GM20431 (cell line): ENCODE data around the gene PAX5.

Source experiments
- in situ Hi-C: fragments of 300-500 bp; cut with MseI, MboI; formaldehyde crosslinking; loops from one replicate; pipeline ENCODE4 v1.15.0; 2020; ENCODE audit warnings: low sequenced_read_pairs; ENCODE audit not compliant: unreplicated experiment

The PAX5 gene

DNA sequence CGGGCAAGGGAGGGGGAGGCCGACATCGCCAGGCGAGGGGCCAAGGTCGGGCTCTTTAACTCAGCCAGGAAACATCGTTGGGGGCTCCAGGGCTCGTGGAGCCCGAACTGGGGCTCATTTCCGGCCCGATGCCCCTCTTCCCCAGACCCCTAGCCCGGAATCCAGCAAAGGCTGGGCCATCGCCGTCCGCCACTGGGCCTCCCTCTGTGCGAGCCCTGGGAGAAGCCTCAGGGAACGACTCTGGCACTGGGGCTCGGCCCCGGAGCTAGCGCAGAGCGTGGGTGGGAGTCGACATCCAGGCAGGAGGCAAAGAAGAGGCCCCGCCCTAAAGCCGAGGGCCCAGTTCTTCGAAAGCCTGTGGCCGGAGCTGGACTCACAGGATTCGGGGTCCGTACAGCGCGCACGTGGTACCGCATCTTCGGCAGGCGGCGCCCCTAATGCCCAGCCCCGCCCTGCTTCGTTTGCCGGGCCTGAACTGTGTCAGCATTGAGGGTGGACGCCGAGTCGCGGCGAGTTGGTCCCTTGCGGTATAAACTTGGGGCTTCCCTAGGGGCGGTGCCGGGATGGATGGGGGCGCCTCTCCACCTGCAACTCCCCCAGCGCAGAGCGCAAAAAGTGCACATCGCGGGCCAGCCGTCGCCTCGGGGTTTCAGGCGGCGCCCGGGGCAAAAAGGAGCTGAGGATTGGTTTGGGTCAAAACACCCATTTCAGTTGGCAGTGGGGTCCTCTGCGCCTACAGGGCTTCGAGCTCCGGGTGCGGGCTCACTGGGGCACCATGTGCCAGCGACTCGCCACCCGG is 3.6 kb upstream of the PAX5 start:
- in situ Hi-C loops = no loop called here

DNA sequence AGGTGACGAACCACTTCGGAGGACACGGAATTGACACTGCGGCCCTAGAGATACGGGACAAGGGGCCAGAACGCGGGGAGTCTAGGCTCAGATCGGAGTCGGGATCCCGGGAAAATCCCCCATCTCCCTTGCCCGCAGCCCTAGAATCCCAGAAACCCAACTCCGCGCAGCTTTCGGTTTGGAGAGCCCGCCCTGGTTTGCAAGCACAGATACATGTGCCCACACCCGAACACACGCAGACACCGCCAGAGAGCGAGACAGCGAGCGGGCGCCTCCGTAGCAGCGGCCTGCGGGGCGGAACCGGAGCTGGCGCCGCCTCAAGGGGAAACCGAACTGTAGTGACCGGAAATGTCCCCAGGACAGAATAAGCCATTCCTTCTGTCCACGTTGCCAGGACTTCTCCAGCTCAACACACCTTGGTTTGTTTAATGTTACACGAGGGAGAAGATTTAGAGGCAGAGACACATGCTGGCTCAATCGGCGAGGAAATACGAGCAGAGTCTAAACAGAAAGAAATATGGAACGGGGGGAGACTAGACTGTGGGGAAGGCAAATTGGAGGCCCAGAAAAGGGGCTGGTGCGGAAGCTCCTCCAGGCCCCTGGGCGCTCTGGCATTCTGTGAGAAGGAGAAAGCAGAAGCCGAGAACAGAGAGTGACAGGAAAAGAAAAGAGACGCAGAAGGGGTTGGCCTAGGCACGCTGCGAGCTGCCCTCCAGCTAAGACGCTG is 2.9 kb upstream of the PAX5 start:
- in situ Hi-C loops = no loop called here

GRCh38 chr9:37036371-37036775 is 2.3 kb upstream of the PAX5 start:
- in situ Hi-C loops = no loop called here

GRCh38 chr9:37035648-37036370 is 1.7 kb upstream of the PAX5 start:
- in situ Hi-C loops = no loop called here

DNA sequence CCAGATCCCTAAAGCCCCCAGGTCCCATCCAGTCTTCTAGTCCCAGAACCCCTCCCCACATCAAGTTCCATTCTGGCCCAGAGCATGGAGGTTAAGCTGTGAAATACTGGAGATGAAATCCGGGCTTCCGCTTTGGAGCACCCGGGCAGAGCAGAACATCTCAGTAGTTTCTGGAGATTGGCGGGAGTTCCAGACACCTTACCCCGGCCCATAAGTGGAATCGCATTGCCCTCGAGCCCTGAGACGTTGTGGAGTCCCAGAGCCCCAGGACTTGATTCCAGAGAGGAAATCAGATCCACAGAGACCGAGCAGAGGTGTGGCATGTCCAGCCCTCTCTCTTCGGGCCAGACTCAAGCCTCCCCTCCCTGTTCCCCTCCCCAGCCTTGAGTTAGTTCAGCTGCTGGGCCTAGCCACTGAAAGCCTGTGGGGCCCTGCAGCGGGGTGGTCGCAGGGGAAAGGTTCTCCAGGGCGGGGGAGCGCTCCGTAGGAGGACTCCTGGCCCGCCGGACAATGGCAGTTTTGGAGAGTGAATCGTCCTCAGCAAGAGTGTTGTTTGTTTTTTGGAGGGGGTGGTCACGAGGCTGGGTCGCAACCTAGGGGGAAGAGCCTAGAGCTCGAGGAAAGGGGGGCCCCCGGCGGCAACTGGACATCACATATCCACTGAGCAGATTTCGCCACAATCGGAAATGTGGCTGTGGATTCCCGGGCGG is 1.0 kb upstream of the PAX5 start:
- in situ Hi-C loops = no loop called here

DNA sequence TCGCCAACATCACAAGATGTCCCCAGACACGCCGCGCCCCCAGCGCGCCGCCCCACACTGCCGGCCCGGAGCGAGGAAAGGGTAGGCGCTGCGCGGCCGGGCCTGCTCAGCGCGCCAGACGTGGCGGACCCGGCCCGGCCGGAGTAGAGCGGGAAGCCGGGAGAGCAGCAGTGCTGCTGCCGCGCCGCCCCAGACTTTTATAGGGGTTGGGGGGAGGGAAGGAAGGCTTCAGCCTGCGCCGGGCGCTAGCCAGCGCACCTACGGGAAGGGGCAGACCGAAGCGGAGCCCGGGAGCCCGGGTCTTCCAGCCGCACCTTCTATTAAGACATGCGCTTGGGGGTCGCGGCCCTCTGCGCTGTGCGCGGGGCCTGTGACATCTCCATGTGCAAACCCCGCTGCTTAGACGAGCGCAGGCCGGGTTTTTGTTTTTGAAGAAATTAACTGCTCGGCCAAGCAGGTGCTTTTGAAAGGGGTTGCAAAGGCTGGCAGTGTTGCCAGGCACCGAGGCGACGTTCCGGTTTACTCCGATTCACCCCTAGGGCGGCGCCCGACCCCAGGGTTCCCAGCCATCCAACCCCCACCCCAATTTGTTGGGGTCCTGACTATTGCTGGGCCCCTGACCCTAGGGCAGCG is 353 bp upstream of the PAX5 start:
- in situ Hi-C loops = no loop called here

DNA sequence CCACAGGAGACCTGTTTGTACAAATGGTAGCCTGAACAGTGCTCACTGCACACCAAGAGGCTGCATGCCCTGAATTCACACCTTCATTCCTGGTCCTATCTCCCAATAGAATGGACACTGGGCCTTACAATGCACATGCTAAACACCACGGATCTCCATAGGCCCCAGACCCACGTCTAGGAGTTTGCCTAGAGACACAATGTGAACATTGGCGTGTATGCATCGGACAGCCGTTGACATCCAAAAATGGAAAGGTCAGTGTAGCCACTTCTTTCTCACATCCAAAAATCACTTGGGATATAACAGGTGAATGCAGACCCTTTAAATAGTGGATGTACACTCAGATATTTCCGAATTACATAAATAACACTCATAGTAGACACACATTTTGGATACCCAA is 927 bp downstream of the PAX5 start:
- in situ Hi-C loops = no loop called here

DNA sequence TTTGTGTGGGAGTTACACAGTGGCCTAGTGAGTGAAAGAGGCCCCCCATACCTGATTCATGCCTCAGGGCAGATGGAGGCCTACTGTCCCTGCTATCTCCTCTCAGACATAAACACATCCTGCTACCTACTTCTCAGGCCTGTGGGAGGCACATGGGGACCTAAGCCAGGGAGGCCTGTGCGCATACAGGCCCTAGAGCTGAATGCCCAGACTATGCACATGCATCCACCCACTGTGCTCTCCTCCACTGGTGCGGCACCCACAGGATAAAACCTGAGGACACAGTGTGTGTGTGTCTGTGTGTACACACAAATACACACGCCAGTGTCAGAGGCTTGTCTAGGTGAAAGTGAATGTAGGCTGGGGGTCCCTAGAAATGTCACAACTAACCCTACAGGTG is 1.4 kb downstream of the PAX5 start:
- in situ Hi-C loops = no loop called here

DNA sequence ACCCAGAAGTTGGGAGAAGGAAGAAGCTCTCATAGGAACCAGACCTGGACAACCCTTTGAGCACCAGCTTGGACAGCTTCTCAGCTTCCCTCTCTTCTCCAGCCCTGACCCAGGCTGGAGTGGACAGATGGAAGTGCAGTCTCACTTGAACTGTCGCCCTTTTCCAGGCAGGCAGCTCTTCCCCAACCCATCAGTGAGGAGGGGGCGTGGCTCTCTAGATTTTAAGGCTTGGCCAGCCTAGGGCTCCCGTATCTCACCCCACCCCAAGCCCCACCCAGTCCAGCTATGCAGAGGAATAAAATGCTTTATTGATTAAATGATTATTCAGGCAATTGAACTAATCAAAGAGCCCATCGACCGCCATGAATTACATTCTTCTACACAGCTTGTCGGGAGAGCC is 2.2 kb downstream of the PAX5 start:
- in situ Hi-C loops = no loop called here

DNA sequence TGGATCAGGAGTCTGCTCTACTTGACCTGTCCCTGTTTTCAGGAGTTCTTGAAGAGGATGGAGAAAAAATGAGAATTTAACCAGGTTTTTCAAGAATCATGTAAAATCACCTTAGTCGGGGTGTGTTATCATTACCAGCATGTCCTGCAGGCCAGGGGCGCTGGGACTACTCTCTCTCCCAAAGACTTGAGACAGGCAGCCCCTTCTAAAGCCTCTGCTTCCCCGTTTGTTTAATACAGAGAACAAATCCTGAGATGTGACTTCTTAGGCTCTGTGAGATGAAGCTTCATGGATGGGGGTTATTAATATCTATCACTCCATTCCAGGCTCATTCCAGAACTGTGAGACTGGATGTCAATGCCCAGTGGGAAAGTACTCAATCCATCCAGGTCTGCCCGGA is 3.0 kb downstream of the PAX5 start:
- in situ Hi-C loops = no loop called here

DNA sequence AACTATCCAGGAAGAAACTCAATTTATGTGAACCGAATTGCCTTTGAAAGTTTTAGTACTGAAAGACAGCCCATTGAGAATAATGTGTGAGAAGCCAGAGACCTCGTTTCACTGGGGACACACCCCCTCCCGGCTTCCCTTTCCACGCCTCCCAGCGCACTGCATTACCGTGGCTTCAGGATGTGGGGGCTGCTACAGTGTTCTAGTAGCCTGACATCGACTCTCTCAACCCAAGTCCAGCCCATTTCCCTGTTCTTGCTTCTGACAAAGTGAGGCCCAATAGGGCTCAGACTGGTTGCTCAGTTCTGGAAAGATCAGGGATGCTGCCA is 3.5 kb downstream of the PAX5 start:
- in situ Hi-C loops = no loop called here

DNA sequence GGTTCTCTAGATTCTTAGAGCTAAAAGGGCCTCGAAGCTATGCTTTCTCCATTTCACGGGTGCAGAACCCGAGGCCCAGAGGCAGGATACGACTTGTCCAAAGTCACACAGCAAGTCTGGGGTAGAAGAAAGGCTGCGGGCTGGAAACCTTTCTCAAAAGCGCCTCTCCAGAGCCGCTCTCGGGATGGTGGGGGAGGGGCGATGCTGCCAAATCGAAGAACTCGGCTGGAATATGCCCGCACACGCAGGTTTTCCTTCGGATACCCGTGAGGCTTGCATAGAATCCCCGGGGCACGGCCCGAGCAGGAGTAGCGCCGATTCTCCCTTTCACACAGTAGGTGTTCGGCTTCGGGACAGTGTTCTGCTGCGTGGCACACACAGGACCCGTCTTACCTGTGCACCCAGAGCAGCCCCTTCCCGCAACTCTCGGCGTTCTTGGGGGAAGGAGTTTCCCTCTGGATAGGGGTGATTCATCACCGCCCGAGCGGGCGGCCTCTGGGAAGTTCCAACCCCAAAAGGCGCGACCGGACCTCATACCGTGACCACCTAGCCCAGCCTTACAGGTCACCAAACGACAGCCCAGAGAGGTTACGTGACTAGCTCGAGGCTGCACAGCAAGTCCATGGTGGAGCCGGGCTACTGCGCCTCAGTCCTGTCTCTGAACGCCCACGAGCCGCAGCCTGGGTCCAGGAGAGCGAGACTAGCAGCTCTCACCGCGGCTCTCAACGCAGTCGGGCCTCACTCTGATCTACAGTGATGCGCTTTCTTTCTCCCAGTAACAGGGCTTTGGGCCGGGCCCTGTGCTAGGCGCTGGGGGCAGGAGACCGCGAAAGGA is 4.1 kb downstream of the PAX5 start:
- in situ Hi-C loops = no loop called here

DNA sequence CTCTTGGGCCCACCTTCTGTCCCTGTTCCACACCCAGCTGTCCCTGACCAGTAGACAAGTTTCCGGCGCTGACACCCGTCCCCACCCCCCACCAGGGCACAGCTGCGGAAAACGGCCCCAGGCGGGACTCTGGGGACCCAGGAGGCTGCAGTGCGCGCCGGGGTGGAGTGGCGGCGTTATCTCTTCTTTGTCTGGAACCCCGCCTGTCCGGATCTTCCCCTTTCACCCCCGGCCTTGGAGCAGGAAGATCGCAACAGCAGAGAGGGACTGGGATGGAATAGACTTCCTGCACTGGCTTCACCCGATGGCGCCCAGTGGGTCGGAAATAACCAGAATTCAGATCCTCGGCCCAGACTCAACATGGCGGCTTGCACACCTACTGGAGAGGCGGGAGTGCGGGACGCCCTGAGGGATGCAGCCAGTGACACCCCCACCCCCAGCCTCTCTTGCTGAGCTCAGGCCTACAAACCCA is 4.7 kb downstream of the PAX5 start:
- in situ Hi-C loops = no loop called here

DNA sequence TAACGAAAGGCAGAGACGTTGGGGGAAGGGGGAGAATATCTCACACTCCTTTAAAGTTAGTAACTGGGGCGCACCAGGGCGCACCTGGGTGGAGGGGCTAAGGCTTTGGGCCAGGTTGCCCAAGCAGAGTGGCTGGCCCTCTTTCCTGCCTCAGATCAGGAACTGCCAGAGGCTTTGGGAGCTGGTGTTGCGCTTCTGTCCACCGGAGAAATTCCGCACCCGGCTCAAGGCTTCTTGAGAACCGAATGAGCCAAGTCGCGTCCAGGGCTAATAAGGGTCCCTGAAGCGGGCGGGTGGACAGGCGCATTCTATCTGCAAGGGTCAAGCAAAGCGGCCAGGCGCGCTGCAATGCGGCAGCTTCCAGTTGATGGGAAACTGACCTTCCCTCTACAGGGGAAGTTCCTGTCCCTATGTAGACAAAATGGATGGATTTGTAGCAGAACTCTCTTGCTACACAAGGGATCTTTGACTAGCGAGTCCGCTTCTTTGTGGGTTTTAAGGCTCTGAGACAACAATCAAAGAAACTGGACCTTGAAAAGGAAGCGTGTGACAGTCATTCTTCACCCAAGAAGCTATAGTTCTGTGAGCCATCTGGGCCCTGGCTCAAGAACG is 5.5 kb downstream of the PAX5 start:
- in situ Hi-C loops = no loop called here

- in situ Hi-C loops = no loop called here
Observed at GRCh38 chr9:37027582-37028419, 6.3 kb downstream of the PAX5 start.

DNA sequence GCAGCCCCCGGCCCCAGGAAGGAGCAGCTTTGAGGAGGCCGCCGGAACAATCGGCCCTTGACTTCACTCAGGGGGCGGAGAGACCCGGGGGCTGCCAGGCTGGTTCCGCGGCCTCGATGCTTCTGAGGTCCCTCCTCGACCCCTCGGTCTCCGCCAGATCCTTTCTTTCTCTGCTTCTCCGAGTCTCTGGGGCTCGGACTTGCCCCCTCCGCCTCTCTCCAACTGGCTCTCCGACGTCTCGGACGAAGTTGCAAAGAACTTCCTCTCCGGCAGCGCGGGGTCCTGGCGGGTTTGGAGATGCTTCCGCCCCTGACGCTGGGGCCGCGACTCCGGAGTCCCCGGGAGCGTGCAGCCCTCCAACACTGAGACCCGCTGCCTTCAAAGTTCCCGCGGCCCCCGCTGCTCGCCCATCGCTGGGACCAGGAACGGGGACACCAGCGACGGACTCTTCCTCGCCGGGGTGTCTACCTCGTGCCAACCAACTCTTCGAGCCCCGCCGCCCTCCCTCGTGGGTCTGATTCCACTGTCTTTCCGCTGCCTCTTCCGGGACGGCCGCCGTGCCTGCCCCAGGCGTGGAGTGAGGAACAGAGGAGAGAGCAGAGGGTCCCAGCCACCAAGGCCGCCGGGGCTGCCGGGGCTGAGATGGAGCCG is 7.0 kb downstream of the PAX5 start:
- in situ Hi-C loops = no loop called here

GRCh38 chr9:37026113-37026930 is 7.7 kb downstream of the PAX5 start:
- in situ Hi-C loops = no loop called here
